GM12878 (cell line): ENCODE data around the gene EPOP. TPM values are rescaled to one million over a fixed set of nuclear protein-coding genes. Genes with fewer than 3 reads are reported as not detected.
A peak's percentile ranks its signal among the peaks of the same experiment; 100 is the strongest.

Experiments
- CREM ChIP-seq: IDR thresholded peaks from 2 replicates; pipeline ENCODE4 v1.6.1; 2014; ENCODE audit warnings: antibody characterized with exemption, low read depth
- EZH2 ChIP-seq: IDR thresholded peaks from 2 replicates; pipeline ENCODE4 v1.6.1; 2012; ENCODE audit warnings: low read depth, mild to moderate bottlenecking, control low read depth, inconsistent platforms, low read length, borderline replicate concordance; ENCODE audit not compliant: control insufficient read depth
- GATAD2B ChIP-seq: fragments of 450-650 bp; conservative IDR thresholded peaks from 2 replicates; pipeline ENCODE4 v1.6.1; 2017; ENCODE audit warnings: low read depth, mild to moderate bottlenecking, moderate library complexity
- NRF1 ChIP-seq: conservative IDR thresholded peaks from 2 replicates; pipeline ENCODE4 v1.6.1; 2011; ENCODE audit warnings: mild to moderate bottlenecking, low read depth, low read length, improper control_type of control experiment
- RCOR1 ChIP-seq: conservative IDR thresholded peaks from 2 replicates; pipeline ENCODE4 v1.6.1; 2012; ENCODE audit warnings: low read depth, low read length, improper control_type of control experiment
- RUNX3 ChIP-seq: IDR thresholded peaks from 2 replicates; pipeline ENCODE4 v1.6.1; 2012; ENCODE audit warnings: low read length, inconsistent platforms
- SUZ12 ChIP-seq: fragments of 200-600 bp; sonication (generic); IDR thresholded peaks from one replicate; pipeline ENCODE4 v1.6.1; 2018; ENCODE audit warnings: antibody characterized with exemption, mild to moderate bottlenecking; ENCODE audit not compliant: unreplicated experiment
- polyA plus RNA-seq, 11 experiments: library from polyadenylated mRNA; depleted of rRNA in 4 of 11; unstranded in 6 of 11; stranded (reverse) in 5 of 11; fragments of >200 nt; fragmentation: Nextera tagmentation in 4 of 11; fragmentation: Illumina TruSeq in 1 of 11; extraction: Ambion mirVana in 4 of 11; extraction: Trizol in 1 of 11; gene quantifications; 1 replicate in 1 of 11; 2 replicates in 10 of 11; pipeline versions ENCODE4 v1.2.1 to v1.2.3, GENCODE V29; 2011 to 2016; ENCODE audit warnings: inconsistent platforms in 2 of 11, missing spikeins in 2 of 11, low read depth in 1 of 11
- total RNA-seq, 4 experiments: library from RNA; depleted of rRNA in 3 of 4; stranded (reverse); fragments of >200 nt in 3 of 4; fragmentation: Illumina TruSeq in 1 of 4; extraction: Trizol in 1 of 4; gene quantifications; 2 replicates each; pipeline versions ENCODE4 v1.2.1 to v1.2.3, GENCODE V29; 2013 to 2021
- TF ChIP-seq, protein P1 (sequence below): fragments of 450-650 bp; IDR thresholded peaks from 2 replicates; pipeline ENCODE4 v1.6.1; 2017; ENCODE audit warnings: low read depth, mild to moderate bottlenecking, moderate library complexity
- TF ChIP-seq, protein P2 (sequence below): fragments of 450-650 bp; IDR thresholded peaks from 2 replicates; pipeline ENCODE4 v1.6.1; 2018; ENCODE audit warnings: mild to moderate bottlenecking, low read depth, moderate library complexity; ENCODE audit not compliant: partially characterized antibody

The EPOP gene
- total and polyA plus RNA-seq, 10 of the 15 experiments (the other 5 are each of a cell fraction or from before 2014, with no cell fraction given) = 0.53 to 9.0 (median 3.7) TPM

DNA sequence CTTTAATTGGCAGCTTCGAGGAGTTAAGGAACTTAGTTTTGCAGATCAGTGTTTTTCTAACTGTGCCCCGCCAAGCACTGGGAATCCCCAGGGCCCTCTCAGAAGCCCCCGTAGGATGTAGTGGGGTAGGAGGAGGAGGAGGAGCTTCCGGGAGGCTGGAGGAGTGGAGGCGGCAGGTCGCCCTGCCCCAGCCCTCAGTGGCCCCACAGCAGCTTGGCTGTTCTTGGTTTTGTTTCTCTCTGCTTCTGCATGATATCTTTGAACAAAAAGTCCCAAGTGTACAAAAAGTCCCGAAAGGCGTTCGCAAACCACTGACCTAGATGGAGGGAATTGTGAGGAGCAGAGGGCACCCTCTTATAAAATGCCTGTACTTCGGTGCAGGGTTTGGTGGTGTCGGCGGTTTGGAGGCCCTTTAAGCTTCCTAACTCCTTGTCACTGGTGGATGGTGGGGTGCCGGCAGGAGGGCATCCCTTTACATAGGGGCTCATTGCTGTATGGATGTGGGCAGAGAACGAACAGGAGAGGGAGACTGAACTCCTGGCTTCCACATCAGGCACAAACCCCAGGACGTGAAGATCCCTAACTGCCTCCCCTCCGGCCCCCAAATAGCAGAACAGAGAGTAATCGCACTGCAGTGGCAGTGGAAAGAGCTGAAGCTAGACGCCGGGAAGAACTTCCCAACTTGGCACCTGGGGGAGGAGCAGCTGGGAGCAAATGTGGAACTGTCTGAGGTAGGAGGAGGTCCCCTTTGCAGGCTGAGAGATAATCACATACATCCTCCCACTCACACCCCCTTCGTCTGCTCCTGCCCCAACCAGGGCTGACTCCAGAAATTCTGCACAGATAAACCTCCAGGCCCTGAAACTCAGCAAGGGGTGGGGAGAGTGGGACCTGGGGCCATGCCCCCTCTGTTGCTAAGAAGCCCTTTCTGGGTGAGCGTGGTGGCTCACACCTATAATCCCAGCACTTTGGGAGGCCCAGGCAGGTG lies 20.1 kb downstream of the EPOP start (continued):
- TF ChIP-seq SUZ12 (no peak), RUNX3 (peak; percentile 76), NRF1 (no peak), CREM (no peak), RCOR1 (no peak), GATAD2B (peak; percentile 31; the same call in 1 of the 2 replicates), EZH2 (no peak)
- TF ChIP-seq, protein P1, sequence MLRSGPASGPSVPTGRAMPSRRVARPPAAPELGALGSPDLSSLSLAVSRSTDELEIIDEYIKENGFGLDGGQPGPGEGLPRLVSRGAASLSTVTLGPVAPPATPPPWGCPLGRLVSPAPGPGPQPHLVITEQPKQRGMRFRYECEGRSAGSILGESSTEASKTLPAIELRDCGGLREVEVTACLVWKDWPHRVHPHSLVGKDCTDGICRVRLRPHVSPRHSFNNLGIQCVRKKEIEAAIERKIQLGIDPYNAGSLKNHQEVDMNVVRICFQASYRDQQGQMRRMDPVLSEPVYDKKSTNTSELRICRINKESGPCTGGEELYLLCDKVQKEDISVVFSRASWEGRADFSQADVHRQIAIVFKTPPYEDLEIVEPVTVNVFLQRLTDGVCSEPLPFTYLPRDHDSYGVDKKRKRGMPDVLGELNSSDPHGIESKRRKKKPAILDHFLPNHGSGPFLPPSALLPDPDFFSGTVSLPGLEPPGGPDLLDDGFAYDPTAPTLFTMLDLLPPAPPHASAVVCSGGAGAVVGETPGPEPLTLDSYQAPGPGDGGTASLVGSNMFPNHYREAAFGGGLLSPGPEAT = peak; percentile 67; the same call in 1 of the 2 replicates
- TF ChIP-seq, protein P2, sequence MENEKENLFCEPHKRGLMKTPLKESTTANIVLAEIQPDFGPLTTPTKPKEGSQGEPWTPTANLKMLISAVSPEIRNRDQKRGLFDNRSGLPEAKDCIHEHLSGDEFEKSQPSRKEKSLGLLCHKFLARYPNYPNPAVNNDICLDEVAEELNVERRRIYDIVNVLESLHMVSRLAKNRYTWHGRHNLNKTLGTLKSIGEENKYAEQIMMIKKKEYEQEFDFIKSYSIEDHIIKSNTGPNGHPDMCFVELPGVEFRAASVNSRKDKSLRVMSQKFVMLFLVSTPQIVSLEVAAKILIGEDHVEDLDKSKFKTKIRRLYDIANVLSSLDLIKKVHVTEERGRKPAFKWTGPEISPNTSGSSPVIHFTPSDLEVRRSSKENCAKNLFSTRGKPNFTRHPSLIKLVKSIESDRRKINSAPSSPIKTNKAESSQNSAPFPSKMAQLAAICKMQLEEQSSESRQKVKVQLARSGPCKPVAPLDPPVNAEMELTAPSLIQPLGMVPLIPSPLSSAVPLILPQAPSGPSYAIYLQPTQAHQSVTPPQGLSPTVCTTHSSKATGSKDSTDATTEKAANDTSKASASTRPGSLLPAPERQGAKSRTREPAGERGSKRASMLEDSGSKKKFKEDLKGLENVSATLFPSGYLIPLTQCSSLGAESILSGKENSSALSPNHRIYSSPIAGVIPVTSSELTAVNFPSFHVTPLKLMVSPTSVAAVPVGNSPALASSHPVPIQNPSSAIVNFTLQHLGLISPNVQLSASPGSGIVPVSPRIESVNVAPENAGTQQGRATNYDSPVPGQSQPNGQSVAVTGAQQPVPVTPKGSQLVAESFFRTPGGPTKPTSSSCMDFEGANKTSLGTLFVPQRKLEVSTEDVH = no peak
